Bronchial epithelial cell (primary cell): ENCODE measurements around the gene ARHGAP10. TPM values are rescaled to one million over a fixed set of nuclear protein-coding genes. Genes with fewer than 3 reads are reported as not detected.

ENCODE experiments used
- DNase-seq: peaks from one replicate; pipeline ENCODE4 v3.0.0-alpha.2; 2010; ENCODE audit warnings: low read depth
- FAIRE-seq: peaks from 2 replicates; lab custom pipeline; 2011; peaks lifted over from hg19 to GRCh38; lab: Jason Lieb, UNC
- H3K27me3 ChIP-seq: 2 replicates; pipeline ENCODE4 v1.5.1; 2011; ENCODE audit warnings: low read length; ENCODE audit not compliant: control insufficient read depth, insufficient read depth
- H3K36me3 ChIP-seq: 2 replicates; pipeline ENCODE4 v1.5.1; 2011; ENCODE audit warnings: low read length; ENCODE audit not compliant: control insufficient read depth, insufficient read depth
- H3K4me3 ChIP-seq: 2 replicates; pipeline ENCODE4 v1.5.1; 2011; ENCODE audit warnings: mild to moderate bottlenecking, low read depth, low read length, control low read depth
- total RNA-seq: library from RNA; depleted of rRNA; stranded (reverse); fragments of >200 nt; gene quantifications from 2 replicates; pipeline ENCODE4 v1.2.1, GENCODE V29; 2014
- TF ChIP-seq, protein P1 (sequence below): IDR thresholded peaks from 2 replicates; pipeline ENCODE4 v1.5.1; 2011; ENCODE audit warnings: mild to moderate bottlenecking, moderate library complexity, low read length, control low read depth, inconsistent platforms; ENCODE audit not compliant: insufficient read depth, severe bottlenecking

Gene ARHGAP10
- total RNA-seq, 1 donor from 2014 or later, result 8.4 TPM

DNA sequence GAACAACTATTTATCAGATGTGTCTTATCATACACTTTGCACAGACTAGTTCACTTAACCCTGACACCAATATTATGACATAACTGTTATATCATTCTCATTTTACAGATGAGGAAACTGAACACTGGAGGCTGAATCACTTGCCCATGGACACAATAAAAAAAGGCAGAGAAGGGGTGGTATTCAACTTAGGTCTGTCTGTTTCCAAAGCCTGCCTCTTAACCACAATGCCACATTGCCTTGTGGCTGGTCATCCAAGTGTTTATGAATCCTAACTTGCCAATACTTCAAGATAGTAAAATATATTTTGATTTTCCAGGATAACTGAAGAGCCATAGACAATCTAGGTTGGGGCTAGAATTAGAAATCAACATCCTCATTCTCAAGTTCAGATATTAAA lies 382.5 kb downstream of the ARHGAP10 start:
- Histone ChIP-seq H3K4me3 (no peak overlapping the region), H3K36me3 (no peaks in the 10 kb centered on the region), H3K27me3 (no peaks in the 10 kb centered on the region)
- no peak for DNase-seq
- no peak for FAIRE-seq
- TF ChIP-seq, protein P1, sequence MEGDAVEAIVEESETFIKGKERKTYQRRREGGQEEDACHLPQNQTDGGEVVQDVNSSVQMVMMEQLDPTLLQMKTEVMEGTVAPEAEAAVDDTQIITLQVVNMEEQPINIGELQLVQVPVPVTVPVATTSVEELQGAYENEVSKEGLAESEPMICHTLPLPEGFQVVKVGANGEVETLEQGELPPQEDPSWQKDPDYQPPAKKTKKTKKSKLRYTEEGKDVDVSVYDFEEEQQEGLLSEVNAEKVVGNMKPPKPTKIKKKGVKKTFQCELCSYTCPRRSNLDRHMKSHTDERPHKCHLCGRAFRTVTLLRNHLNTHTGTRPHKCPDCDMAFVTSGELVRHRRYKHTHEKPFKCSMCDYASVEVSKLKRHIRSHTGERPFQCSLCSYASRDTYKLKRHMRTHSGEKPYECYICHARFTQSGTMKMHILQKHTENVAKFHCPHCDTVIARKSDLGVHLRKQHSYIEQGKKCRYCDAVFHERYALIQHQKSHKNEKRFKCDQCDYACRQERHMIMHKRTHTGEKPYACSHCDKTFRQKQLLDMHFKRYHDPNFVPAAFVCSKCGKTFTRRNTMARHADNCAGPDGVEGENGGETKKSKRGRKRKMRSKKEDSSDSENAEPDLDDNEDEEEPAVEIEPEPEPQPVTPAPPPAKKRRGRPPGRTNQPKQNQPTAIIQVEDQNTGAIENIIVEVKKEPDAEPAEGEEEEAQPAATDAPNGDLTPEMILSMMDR, result no peak

DNA sequence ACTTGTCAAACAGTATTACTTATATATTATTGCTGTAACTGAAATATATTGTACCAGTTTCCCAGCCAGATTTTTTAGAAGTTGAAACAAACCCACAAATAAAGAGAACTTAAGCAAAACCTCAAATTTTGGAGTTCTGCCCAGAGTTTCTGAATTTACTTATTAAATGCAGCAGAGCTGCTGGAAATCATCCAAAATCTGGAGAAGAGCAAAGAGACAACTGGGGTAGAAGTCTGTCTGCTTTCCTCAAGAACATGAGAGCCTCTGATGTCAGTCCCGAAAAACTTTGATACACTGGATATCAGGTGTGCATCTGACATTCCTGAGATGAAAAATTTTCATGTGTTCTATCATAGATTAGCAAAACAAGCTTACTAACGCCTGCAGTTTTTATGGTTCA lies 384.4 kb downstream of the ARHGAP10 start:
- DNase-seq (no peak), FAIRE-seq (no peak)
- Histone ChIP-seq H3K36me3 (no peaks in the 10 kb centered on the region), H3K27me3 (no peaks in the 10 kb centered on the region), H3K4me3 (no peak overlapping the region)
- TF ChIP-seq, protein P1, result no peak

DNA sequence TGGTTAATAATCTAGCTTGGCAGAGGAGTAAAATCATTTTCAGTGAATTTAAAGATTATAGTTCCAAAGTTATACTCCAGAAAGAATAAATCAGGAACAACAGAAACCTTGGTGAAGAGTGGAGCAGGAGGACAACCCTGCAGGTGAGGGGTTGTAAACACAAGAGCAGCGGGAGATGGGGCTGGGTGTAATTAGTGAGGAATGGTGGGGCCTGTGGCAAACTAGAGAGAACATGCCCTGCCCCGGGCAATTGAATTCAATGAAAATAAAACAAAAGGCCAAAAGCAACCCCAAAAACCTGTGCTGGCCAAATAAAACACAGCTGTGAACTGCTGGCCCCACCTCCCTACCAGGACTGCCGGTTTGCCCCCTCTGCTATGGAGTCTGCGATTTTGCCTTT lies 385.1 kb downstream of the ARHGAP10 start:
- DNase-seq (no peak), FAIRE-seq (no peak)
- Histone ChIP-seq H3K4me3 (no peak overlapping the region), H3K36me3 (no peaks in the 10 kb centered on the region), H3K27me3 (no peaks in the 10 kb centered on the region)
- TF ChIP-seq, protein P1, result no peak

DNA sequence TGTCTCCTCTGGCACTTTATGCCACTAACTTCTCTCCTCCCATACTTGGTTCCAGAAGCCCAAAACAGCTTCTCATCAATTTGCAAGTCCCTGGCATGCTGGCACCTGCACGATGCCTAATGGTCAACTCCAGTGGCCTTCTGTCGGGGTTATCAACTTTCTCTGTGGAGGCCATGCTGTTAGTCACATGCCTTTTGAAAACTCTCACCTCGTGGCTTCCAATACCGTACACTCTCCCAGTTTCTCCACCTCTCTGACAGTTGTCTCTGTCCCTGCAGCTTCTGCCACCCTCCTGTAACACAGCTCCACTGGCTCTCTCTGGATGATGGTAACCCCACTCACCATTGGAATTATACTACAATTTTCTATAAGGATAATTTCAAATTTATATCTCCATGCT lies 386.3 kb downstream of the ARHGAP10 start:
- DNase-seq (no peak), FAIRE-seq (no peak)
- TF ChIP-seq, protein P1, result no peak
- Histone ChIP-seq H3K36me3 (no peaks in the 10 kb centered on the region), H3K27me3 (no peaks in the 10 kb centered on the region), H3K4me3 (no peak overlapping the region)

DNA sequence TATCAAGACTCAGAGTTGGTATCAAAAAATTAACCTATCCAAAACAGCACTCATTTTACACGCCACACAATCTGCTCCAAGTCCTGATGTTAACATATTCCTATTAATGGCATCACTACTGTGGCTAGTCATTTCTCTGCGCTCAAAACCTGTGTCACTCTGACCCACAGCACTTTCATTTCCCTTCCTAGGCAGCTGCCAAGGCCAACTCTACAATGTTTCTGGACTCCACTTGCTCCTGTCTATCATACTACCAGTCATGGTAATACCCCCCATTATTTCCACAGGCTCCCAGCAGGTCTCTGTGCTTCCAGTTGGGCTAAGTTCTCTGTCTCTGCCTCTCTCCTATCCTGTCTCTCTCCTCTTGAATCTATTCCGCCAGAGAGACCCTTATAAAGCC lies 386.7 kb downstream of the ARHGAP10 start:
- Histone ChIP-seq H3K4me3 (no peak overlapping the region), H3K36me3 (no peaks in the 10 kb centered on the region), H3K27me3 (no peaks in the 10 kb centered on the region)
- TF ChIP-seq, protein P1, result no peak
- FAIRE-seq, result no peak
- no peak for DNase-seq

DNA sequence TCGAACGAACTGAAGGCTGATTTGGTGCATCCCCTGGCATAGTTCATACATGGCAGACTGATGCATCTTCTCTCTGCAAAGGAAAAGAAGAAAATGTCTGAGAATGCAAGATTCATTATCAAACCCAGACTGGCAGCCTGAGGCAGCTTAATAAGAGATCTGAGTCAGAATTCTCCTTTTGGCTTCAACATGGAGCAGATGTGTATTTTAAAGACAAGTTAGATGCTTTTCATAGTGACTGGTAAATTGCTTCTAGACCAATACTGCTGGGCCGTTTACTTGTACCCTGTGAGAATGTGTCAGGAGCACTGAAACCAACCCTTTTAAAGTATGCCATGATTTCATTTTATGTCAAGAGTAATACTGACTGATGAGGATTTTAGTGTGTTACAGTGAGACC lies 388.3 kb downstream of the ARHGAP10 start:
- no peak for DNase-seq
- FAIRE-seq, result no peak
- H3K36me3 ChIP-seq, result no peaks in the 10 kb centered on the region

More for the DNA sequence above, 388.3 kb downstream of the ARHGAP10 start:
- no peak overlapping the region for H3K4me3 ChIP-seq
- TF ChIP-seq, protein P1, result no peak
- H3K27me3 ChIP-seq, result no peaks in the 10 kb centered on the region
